ENCODE data around the gene PRR14L.
"Not testable (repeated sequence)": the region's sequence is repeated elsewhere in the genome, so short reads cannot be mapped to it uniquely, and the experiment has no call there.

PRR14L gene

GRCh38 chr22:31742115-31742514 lies 7.8 kb downstream of the PRR14L start:
- WGBS (ENCODE audit: insufficient coverage, insufficient read length) = no CpG with 5 or more reads among the region's 3 CpGs
- no peaks in the 10 kb centered on the region; the same call in 1 of the 2 replicates for H3K36me3 ChIP-seq (ENCODE audit: control insufficient read depth, insufficient read depth, low read length)

GRCh38 chr22:31740314-31740713 lies 9.6 kb downstream of the PRR14L start:
- not testable (repeated sequence) for H3K27me3 ChIP-seq (ENCODE audit: control insufficient read depth, insufficient read depth, low read length); H3K27ac ChIP-seq (ENCODE audit: low read length); DNase-seq (ENCODE audit: low read depth, low spot score); H3K4me1 ChIP-seq (ENCODE audit: control insufficient read depth, insufficient read depth, low read length); H3K36me3 ChIP-seq (ENCODE audit: control insufficient read depth, insufficient read depth, low read length); H3K4me3 ChIP-seq (ENCODE audit: low read length); H3K9me3 ChIP-seq (ENCODE audit: control insufficient read depth, insufficient read depth, low read length)
- WGBS (ENCODE audit: insufficient coverage, insufficient read length) = no CpG with 5 or more reads among the region's 7 CpGs

More at GRCh38 chr22:31742115-31742514, 7.8 kb downstream of the PRR14L start:
- no peak overlapping the region for H3K4me3 ChIP-seq (ENCODE audit: low read length)
- no peaks in the 10 kb centered on the region for H3K9me3 ChIP-seq (ENCODE audit: control insufficient read depth, insufficient read depth, low read length)
- no peak for DNase-seq (ENCODE audit: low read depth, low spot score)
- no peaks in the 10 kb centered on the region for H3K4me1 ChIP-seq (ENCODE audit: control insufficient read depth, insufficient read depth, low read length)
- H3K27ac ChIP-seq (ENCODE audit: low read length) = no peak overlapping the region
- H3K27me3 ChIP-seq (ENCODE audit: control insufficient read depth, insufficient read depth, low read length) = no peaks in the 10 kb centered on the region; the same call in 1 of the 2 replicates

GRCh38 chr22:31739795-31740201 lies 10.1 kb downstream of the PRR14L start:
- DNase-seq (ENCODE audit: low read depth, low spot score) = no peak
- Histone ChIP-seq H3K4me3 (ENCODE audit: low read length) (no peak overlapping the region), H3K36me3 (ENCODE audit: control insufficient read depth, insufficient read depth, low read length) (no peaks in the 10 kb centered on the region; the same call in 1 of the 2 replicates), H3K9me3 (ENCODE audit: control insufficient read depth, insufficient read depth, low read length) (no peaks in the 10 kb centered on the region), H3K27me3 (ENCODE audit: control insufficient read depth, insufficient read depth, low read length) (no peaks in the 10 kb centered on the region; the same call in 1 of the 2 replicates), H3K27ac (ENCODE audit: low read length) (no peak overlapping the region), H3K4me1 (ENCODE audit: control insufficient read depth, insufficient read depth, low read length) (no peaks in the 10 kb centered on the region)
- no CpG with 5 or more reads among the region's 2 CpGs for WGBS (ENCODE audit: insufficient coverage, insufficient read length)

- H3K27me3 ChIP-seq (ENCODE audit: control insufficient read depth, insufficient read depth, low read length) = no peaks in the 10 kb centered on the region; the same call in 1 of the 2 replicates
- no CpG with 5 or more reads among the region's 2 CpGs for WGBS (ENCODE audit: insufficient coverage, insufficient read length)
- DNase-seq (ENCODE audit: low read depth, low spot score) = no peak
- no peak overlapping the region for H3K4me3 ChIP-seq (ENCODE audit: low read length)
- no peaks in the 10 kb centered on the region for H3K9me3 ChIP-seq (ENCODE audit: control insufficient read depth, insufficient read depth, low read length)
- H3K27ac ChIP-seq (ENCODE audit: low read length) = no peak overlapping the region
- no peaks in the 10 kb centered on the region for H3K4me1 ChIP-seq (ENCODE audit: control insufficient read depth, insufficient read depth, low read length)
- H3K36me3 ChIP-seq (ENCODE audit: control insufficient read depth, insufficient read depth, low read length) = peaks cover 2% of the 10 kb centered on the region; the same call in 1 of the 2 replicates
Measured at GRCh38 chr22:31738566-31738965, 11.4 kb downstream of the PRR14L start.

GRCh38 chr22:31737932-31738331 lies 12.0 kb downstream of the PRR14L start:
- DNase-seq (ENCODE audit: low read depth, low spot score) = no peak
- Histone ChIP-seq H3K27ac (ENCODE audit: low read length) (no peak overlapping the region), H3K27me3 (ENCODE audit: control insufficient read depth, insufficient read depth, low read length) (no peaks in the 10 kb centered on the region; the same call in 1 of the 2 replicates), H3K4me1 (ENCODE audit: control insufficient read depth, insufficient read depth, low read length) (no peaks in the 10 kb centered on the region), H3K4me3 (ENCODE audit: low read length) (no peak overlapping the region), H3K36me3 (ENCODE audit: control insufficient read depth, insufficient read depth, low read length) (peaks cover 2% of the 10 kb centered on the region; the same call in 1 of the 2 replicates), H3K9me3 (ENCODE audit: control insufficient read depth, insufficient read depth, low read length) (no peaks in the 10 kb centered on the region)
- WGBS (ENCODE audit: insufficient coverage, insufficient read length) = 100% methylated on average over 1 of the region's 5 CpGs

GRCh38 chr22:31736458-31736857 lies 13.5 kb downstream of the PRR14L start:
- Histone ChIP-seq H3K36me3 (ENCODE audit: control insufficient read depth, insufficient read depth, low read length) (peaks cover 2% of the 10 kb centered on the region; the same call in 1 of the 2 replicates), H3K27me3 (ENCODE audit: control insufficient read depth, insufficient read depth, low read length) (no peaks in the 10 kb centered on the region; the same call in 1 of the 2 replicates), H3K4me1 (ENCODE audit: control insufficient read depth, insufficient read depth, low read length) (no peaks in the 10 kb centered on the region), H3K9me3 (ENCODE audit: control insufficient read depth, insufficient read depth, low read length) (no peaks in the 10 kb centered on the region), H3K4me3 (ENCODE audit: low read length) (no peak overlapping the region), H3K27ac (ENCODE audit: low read length) (no peak overlapping the region)
- no peak for DNase-seq (ENCODE audit: low read depth, low spot score)
- no CpG with 5 or more reads among the region's 2 CpGs for WGBS (ENCODE audit: insufficient coverage, insufficient read length)

- Histone ChIP-seq H3K4me1 (ENCODE audit: control insufficient read depth, insufficient read depth, low read length) (no peaks in the 10 kb centered on the region), H3K36me3 (ENCODE audit: control insufficient read depth, insufficient read depth, low read length) (0 out of 2 replicates have a peak, but pooled peaks cover 2% of the 10 kb centered on the region), H3K4me3 (ENCODE audit: low read length) (no peak overlapping the region), H3K9me3 (ENCODE audit: control insufficient read depth, insufficient read depth, low read length) (no peaks in the 10 kb centered on the region), H3K27ac (ENCODE audit: low read length) (no peak overlapping the region), H3K27me3 (ENCODE audit: control insufficient read depth, insufficient read depth, low read length) (no peaks in the 10 kb centered on the region; the same call in 1 of the 2 replicates)
- DNase-seq (ENCODE audit: low read depth, low spot score) = no peak
- no CpG with 5 or more reads among the region's 1 CpG for WGBS (ENCODE audit: insufficient coverage, insufficient read length)
Measured at GRCh38 chr22:31734512-31734911, 15.4 kb downstream of the PRR14L start.

- no peak for DNase-seq (ENCODE audit: low read depth, low spot score)
- Histone ChIP-seq H3K27ac (ENCODE audit: low read length) (no peak overlapping the region), H3K9me3 (ENCODE audit: control insufficient read depth, insufficient read depth, low read length) (no peaks in the 10 kb centered on the region), H3K27me3 (ENCODE audit: control insufficient read depth, insufficient read depth, low read length) (no peaks in the 10 kb centered on the region), H3K4me1 (ENCODE audit: control insufficient read depth, insufficient read depth, low read length) (no peaks in the 10 kb centered on the region), H3K4me3 (ENCODE audit: low read length) (no peak overlapping the region), H3K36me3 (ENCODE audit: control insufficient read depth, insufficient read depth, low read length) (0 out of 2 replicates have a peak, but pooled peaks cover 2% of the 10 kb centered on the region)
- WGBS (ENCODE audit: insufficient coverage, insufficient read length) = no CpG with 5 or more reads among the region's 7 CpGs
Measured at GRCh38 chr22:31733580-31734079, 16.3 kb downstream of the PRR14L start.

GRCh38 chr22:31732089-31732829 lies 17.7 kb downstream of the PRR14L start:
- H3K9me3 ChIP-seq (ENCODE audit: control insufficient read depth, insufficient read depth, low read length) = no peaks in the 10 kb centered on the region
- no peak for DNase-seq (ENCODE audit: low read depth, low spot score)
- H3K27ac ChIP-seq (ENCODE audit: low read length) = no peak overlapping the region
- WGBS (ENCODE audit: insufficient coverage, insufficient read length) = no CpG with 5 or more reads among the region's 2 CpGs
- H3K4me3 ChIP-seq (ENCODE audit: low read length) = no peak overlapping the region
- no peaks in the 10 kb centered on the region for H3K4me1 ChIP-seq (ENCODE audit: control insufficient read depth, insufficient read depth, low read length)
- 0 out of 2 replicates have a peak, but pooled peaks cover 2% of the 10 kb centered on the region for H3K36me3 ChIP-seq (ENCODE audit: control insufficient read depth, insufficient read depth, low read length)
- no peaks in the 10 kb centered on the region for H3K27me3 ChIP-seq (ENCODE audit: control insufficient read depth, insufficient read depth, low read length)

GRCh38 chr22:31730344-31730711 lies 19.6 kb downstream of the PRR14L start:
- no CpG with 5 or more reads among the region's 8 CpGs for WGBS (ENCODE audit: insufficient coverage, insufficient read length)
- H3K27ac ChIP-seq (ENCODE audit: low read length) = no peak overlapping the region
- H3K36me3 ChIP-seq (ENCODE audit: control insufficient read depth, insufficient read depth, low read length) = 0 out of 2 replicates have a peak, but pooled peaks cover 2% of the 10 kb centered on the region

More at GRCh38 chr22:31730344-31730711, 19.6 kb downstream of the PRR14L start:
- H3K27me3 ChIP-seq (ENCODE audit: control insufficient read depth, insufficient read depth, low read length) = no peaks in the 10 kb centered on the region
- no peak for DNase-seq (ENCODE audit: low read depth, low spot score)
- no peaks in the 10 kb centered on the region for H3K4me1 ChIP-seq (ENCODE audit: control insufficient read depth, insufficient read depth, low read length)
- H3K9me3 ChIP-seq (ENCODE audit: control insufficient read depth, insufficient read depth, low read length) = no peaks in the 10 kb centered on the region
- H3K4me3 ChIP-seq (ENCODE audit: low read length) = no peak overlapping the region

All from iPS DF 6.9 (cell line).